GM23248 (cell line): ENCODE results near the gene MIOS. TPM values are rescaled to one million over a fixed set of nuclear protein-coding genes. Genes with fewer than 3 reads are reported as not detected.

Source experiments
- DNase-seq: peaks from one replicate; pipeline ENCODE4 v3.0.0-alpha.2; 2015
- H2AFZ ChIP-seq: fragments of 200-600 bp; sonication (generic); 2 replicates; pipeline ENCODE4 v1.6.1; 2016; ENCODE audit warnings: antibody characterized with exemption
- H3F3A ChIP-seq: fragments of 200-600 bp; sonication (generic); 2 replicates; pipeline ENCODE4 v1.6.1; 2016; ENCODE audit warnings: mild to moderate bottlenecking, antibody characterized with exemption, mixed run types; ENCODE audit not compliant: insufficient read depth
- H3K27ac ChIP-seq: fragments of 200-600 bp; sonication (generic); 2 replicates; pipeline ENCODE4 v1.5.1; 2016; ENCODE audit warnings: mild to moderate bottlenecking
- H3K27me3 ChIP-seq: fragments of 200-600 bp; sonication (generic); replicated peaks from 2 replicates; pipeline ENCODE4 v1.6.1; 2016; ENCODE audit warnings: mild to moderate bottlenecking; ENCODE audit not compliant: insufficient read depth
- H3K36me3 ChIP-seq: fragments of 200-600 bp; sonication (generic); 2 replicates; pipeline ENCODE4 v1.6.1; 2016; ENCODE audit warnings: low read depth, mild to moderate bottlenecking
- H3K4me1 ChIP-seq: fragments of 200-600 bp; sonication (generic); 2 replicates; pipeline ENCODE4 v1.6.1; 2016; ENCODE audit warnings: mild to moderate bottlenecking; ENCODE audit not compliant: insufficient read depth
- H3K4me2 ChIP-seq: fragments of 200-600 bp; sonication (generic); one replicate; pipeline ENCODE4 v1.6.1; 2016; ENCODE audit warnings: mild to moderate bottlenecking; ENCODE audit not compliant: unreplicated experiment
- H3K4me3 ChIP-seq: fragments of 200-600 bp; sonication (generic); 2 replicates; pipeline ENCODE4 v1.5.1; 2016; ENCODE audit warnings: mild to moderate bottlenecking
- H3K79me2 ChIP-seq: fragments of 200-600 bp; sonication (generic); 2 replicates; pipeline ENCODE4 v1.6.1; 2016; ENCODE audit warnings: mild to moderate bottlenecking; ENCODE audit not compliant: insufficient read depth
- H3K9ac ChIP-seq: fragments of 200-600 bp; sonication (generic); 2 replicates; pipeline ENCODE4 v1.6.1; 2016; ENCODE audit warnings: mild to moderate bottlenecking
- H3K9me2 ChIP-seq: fragments of 200-600 bp; sonication (generic); 2 replicates; pipeline ENCODE4 v1.6.1; 2016; ENCODE audit warnings: mixed run types, mild to moderate bottlenecking, moderate library complexity; ENCODE audit not compliant: insufficient read depth
- H3K9me3 ChIP-seq: fragments of 200-600 bp; sonication (generic); one replicate; pipeline ENCODE4 v1.6.1; 2017; ENCODE audit warnings: low read depth
- H4K20me1 ChIP-seq: fragments of 200-600 bp; sonication (generic); 2 replicates; pipeline ENCODE4 v1.6.0; 2016; ENCODE audit not compliant: insufficient read depth
- EZH2 ChIP-seq: fragments of 200-600 bp; sonication (generic); IDR thresholded peaks from 2 replicates; pipeline ENCODE4 v1.6.1; 2018; ENCODE audit warnings: antibody characterized with exemption, mild to moderate bottlenecking; ENCODE audit not compliant: insufficient read depth, poor library complexity, severe bottlenecking
- EZH2phosphoT487 ChIP-seq: fragments of 200-600 bp; sonication (generic); IDR thresholded peaks from 2 replicates; pipeline ENCODE4 v1.6.1; 2018; ENCODE audit warnings: antibody characterized with exemption, moderate library complexity, mild to moderate bottlenecking, low read depth; ENCODE audit not compliant: insufficient read depth
- WGBS, 2 experiments: methylation state at CpG; one replicate each; pipeline ENCODE4 v1.1.6; 2015 to 2017; ENCODE audit warnings: low lambda C conversion rate in 2 of 2, low coverage in 1 of 2; ENCODE audit errors: missing lambda C conversion rate in 2 of 2; 5-methylcytosine and 5-hydroxymethylcytosine counted together
- in situ Hi-C: fragments of 300-500 bp; cut with MboI; formaldehyde crosslinking; loops from 2 replicates; pipeline ENCODE4 v1.15.0; 2020
- polyA plus RNA-seq: library from polyadenylated mRNA; unstranded; fragments of >200 nt; fragmentation: Nextera tagmentation; extraction: Ambion mirVana; gene quantifications from 2 replicates; pipeline ENCODE4 v1.2.1, GENCODE V29; 2016
- total RNA-seq: library from RNA; depleted of rRNA; stranded (reverse); fragments of >200 nt; shearing (Covaris generic); gene quantifications from 2 replicates; pipeline ENCODE4 v1.2.3, GENCODE V29; 2014

MIOS gene
- total and polyA plus RNA-seq, 2 experiments from 2014 or later: 13.3 to 29.7 TPM

DNA sequence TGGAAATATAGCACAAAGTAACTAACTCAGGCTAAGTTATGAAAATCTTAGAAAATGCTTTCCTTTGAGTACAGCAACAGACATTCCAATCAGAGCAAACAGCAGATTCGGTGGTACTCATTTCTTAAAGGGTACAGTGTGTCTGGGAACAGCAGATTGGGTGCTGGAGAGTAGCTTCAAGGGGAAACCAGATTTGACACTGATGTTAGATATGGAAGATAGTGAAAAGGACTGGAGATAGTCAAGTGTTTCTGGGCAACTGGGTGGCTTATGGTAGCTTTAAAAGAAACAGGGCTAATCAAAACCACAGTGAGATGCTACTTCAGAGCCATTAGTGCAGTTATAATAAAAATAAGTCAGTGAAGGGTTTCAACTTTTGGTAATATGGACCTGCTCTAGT lies 61.8 kb downstream of the MIOS start:
- Histone ChIP-seq H3F3A (no peaks in the 10 kb centered on the region), H3K27ac (no peak overlapping the region), H3K27me3 (no peaks in the 10 kb centered on the region), H3K4me3 (no peak overlapping the region), H3K4me2 (no peak overlapping the region), H3K9ac (no peak overlapping the region), H2AFZ (no peak overlapping the region), H3K4me1 (no peaks in the 10 kb centered on the region), H3K36me3 (no peaks in the 10 kb centered on the region), H3K79me2 (no peaks in the 10 kb centered on the region), H3K9me3 (no peaks in the 10 kb centered on the region), H3K9me2 (no peaks in the 10 kb centered on the region), H4K20me1 (no peaks in the 10 kb centered on the region)
- 59 to 63% methylated on average over 1 of the region's 1 CpG for WGBS, 2 experiments
- no peak for TF ChIP-seq EZH2
- no peak for TF ChIP-seq EZH2phosphoT487
- in situ Hi-C loops: no loop called here
- no peak for DNase-seq

DNA sequence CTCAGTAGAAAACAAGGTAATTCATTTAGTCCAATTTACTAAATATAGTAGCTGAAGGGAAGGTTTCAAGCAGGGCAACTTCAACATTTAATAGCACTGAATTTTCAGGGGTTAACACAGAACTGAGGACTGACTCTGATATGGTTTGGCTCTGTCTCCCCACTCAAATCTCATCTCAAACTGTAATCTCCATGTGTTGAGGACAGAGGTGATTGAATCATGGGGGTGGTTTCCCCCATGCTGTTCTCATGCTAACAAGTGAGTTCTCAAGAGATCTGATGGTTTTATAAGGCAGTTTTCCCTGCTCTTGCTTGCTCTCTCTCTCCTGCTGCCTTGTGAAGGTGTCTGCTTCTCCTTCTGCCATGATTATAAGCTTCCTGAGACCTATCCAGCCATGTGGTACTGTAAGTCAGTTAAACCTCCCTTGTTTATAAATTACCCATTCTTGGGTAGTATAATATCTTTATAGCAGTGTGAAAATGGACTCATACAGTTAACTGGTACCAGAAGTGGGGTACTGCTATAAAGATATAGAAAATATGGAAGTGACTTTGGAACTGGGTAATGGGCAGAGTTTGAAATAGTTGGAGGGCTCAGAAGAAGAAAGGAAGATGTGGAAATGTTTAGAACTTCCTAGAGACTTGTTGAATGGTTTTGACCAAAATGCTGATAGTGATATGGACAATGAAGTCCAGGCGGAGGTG lies 64.1 kb downstream of the MIOS start:
- no peaks in the 10 kb centered on the region for H3K9me3 ChIP-seq
- 75 to 78% methylated on average over 1 of the region's 1 CpG for WGBS, 2 experiments
- H3K9ac ChIP-seq: no peak overlapping the region
- no peaks in the 10 kb centered on the region for H3K4me1 ChIP-seq
- no peak overlapping the region for H3K27ac ChIP-seq
- no peaks in the 10 kb centered on the region for H3K27me3 ChIP-seq
- H3K79me2 ChIP-seq: no peaks in the 10 kb centered on the region
- no peak overlapping the region for H3K4me3 ChIP-seq
- TF ChIP-seq EZH2phosphoT487: no peak
- no peak for TF ChIP-seq EZH2
- no peak overlapping the region for H3K4me2 ChIP-seq
- H2AFZ ChIP-seq: no peak overlapping the region
- H4K20me1 ChIP-seq: no peaks in the 10 kb centered on the region
- in situ Hi-C loops: no loop called here
- no peaks in the 10 kb centered on the region for H3F3A ChIP-seq
- H3K36me3 ChIP-seq: no peaks in the 10 kb centered on the region
- DNase-seq: no peak
- H3K9me2 ChIP-seq: no peaks in the 10 kb centered on the region

DNA sequence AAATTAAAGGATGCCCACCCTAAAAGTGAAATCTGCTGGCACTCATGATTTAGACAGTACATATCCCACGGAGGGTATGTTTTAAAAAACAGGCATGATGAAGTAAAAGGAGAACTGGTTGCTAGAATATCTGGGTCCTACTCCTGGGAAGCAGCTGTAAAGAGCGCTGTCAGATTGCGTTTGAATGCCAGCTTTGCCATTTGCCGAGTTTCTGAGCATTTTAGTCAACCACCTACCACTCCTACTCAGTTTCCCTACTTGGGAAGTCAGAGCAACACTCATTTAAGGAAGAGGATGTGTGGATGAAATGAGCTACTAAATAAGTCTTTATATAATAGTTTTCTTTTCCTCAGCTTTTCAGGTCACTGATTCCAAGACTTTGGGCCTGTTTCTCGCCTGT lies 72.7 kb downstream of the MIOS start:
- Histone ChIP-seq H4K20me1 (no peaks in the 10 kb centered on the region), H3K9me2 (no peaks in the 10 kb centered on the region), H3K4me1 (peaks cover 14% of the 10 kb centered on the region), H3K4me2 (peak overlapping the region; percentile 88), H3K27me3 (no peaks in the 10 kb centered on the region), H3K27ac (peak overlapping the region; percentile 61), H3K79me2 (peaks cover 37% of the 10 kb centered on the region), H3K4me3 (peak overlapping the region; percentile 97), H3K36me3 (0 out of 2 replicates have a peak, but pooled peaks cover 4% of the 10 kb centered on the region), H3K9me3 (no peaks in the 10 kb centered on the region), H2AFZ (peak overlapping the region; percentile 99), H3F3A (peaks cover 6% of the 10 kb centered on the region; the same call in 1 of the 2 replicates), H3K9ac (peak overlapping the region; percentile 80)
- in situ Hi-C loops: no loop called here
- 20 to 24% methylated on average over 5 of the region's 5 CpGs for WGBS, 2 experiments
- DNase-seq: peak; percentile 29
- no peak for TF ChIP-seq EZH2phosphoT487
- TF ChIP-seq EZH2: no peak

DNA sequence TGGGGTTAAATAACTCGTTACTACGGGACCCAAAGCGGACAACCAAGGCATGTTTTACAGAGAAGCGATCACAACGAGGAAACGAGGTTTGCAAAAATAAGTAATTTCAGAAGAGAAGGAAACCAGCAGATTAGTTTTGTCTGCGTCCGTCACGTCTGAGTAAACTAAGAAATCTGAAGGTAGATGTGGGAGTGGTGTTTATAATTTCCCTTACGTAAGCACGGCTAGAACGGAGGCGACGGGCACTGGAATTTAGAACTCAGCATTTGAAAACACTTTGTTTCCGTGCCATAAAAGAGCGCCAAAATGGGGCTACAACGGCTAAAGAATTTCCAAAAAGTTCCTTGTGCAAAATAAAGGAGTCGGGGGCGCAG lies 73.2 kb downstream of the MIOS start:
- 1 to 3% methylated on average over 19 of the region's 19 CpGs for WGBS, 2 experiments
- 0 out of 2 replicates have a peak, but pooled peaks cover 4% of the 10 kb centered on the region for H3K36me3 ChIP-seq
- peak overlapping the region; percentile 88 for H3K4me2 ChIP-seq
- no peaks in the 10 kb centered on the region for H3K9me3 ChIP-seq
- H3F3A ChIP-seq: peaks cover 6% of the 10 kb centered on the region; the same call in 1 of the 2 replicates
- in situ Hi-C loops: no loop called here
- H3K9me2 ChIP-seq: no peaks in the 10 kb centered on the region
- H3K4me1 ChIP-seq: peaks cover 14% of the 10 kb centered on the region
- H3K27ac ChIP-seq: peak overlapping the region; percentile 61
- DNase-seq: peak; percentile 64
- H4K20me1 ChIP-seq: no peaks in the 10 kb centered on the region
- peak overlapping the region; percentile 97 for H3K4me3 ChIP-seq
- no peaks in the 10 kb centered on the region for H3K27me3 ChIP-seq
- TF ChIP-seq EZH2: no peak
- no peak for TF ChIP-seq EZH2phosphoT487
- peaks cover 37% of the 10 kb centered on the region for H3K79me2 ChIP-seq
- peak overlapping the region; percentile 99 for H2AFZ ChIP-seq
- peak overlapping the region; percentile 80 for H3K9ac ChIP-seq
